Activated T-helper 1 cell treated with anti-CD3 and anti-CD28 coated beads, Interleukin-12 subunit alpha, Interleukin-12 subunit beta, Interleukin-2, Interleukin-4 antibody, amounts not matched to agents 30 ng/mL and 10 ng/mL and 1 ng/mL, durations not matched to agents 14 hours and 24 hours and 36 hours (primary cell): Measurements from ENCODE around the gene TMEM33. TPM values are rescaled to one million over a fixed set of nuclear protein-coding genes. Genes with fewer than 3 reads are reported as not detected.

Experiments used
- DNase-seq: peaks from one replicate; pipeline ENCODE4 v3.0.0; 2021; ENCODE audit warnings: low spot score
- H3K27ac Mint-ChIP-seq: one replicate; pipeline ENCODE4 v1.8.0; 2021; ENCODE audit warnings: mild to moderate bottlenecking, mixed read lengths
- H3K27me3 Mint-ChIP-seq: one replicate; pipeline ENCODE4 v1.8.0; 2022; ENCODE audit warnings: mild to moderate bottlenecking, moderate library complexity, mixed read lengths; ENCODE audit not compliant: insufficient read depth
- H3K36me3 Mint-ChIP-seq: one replicate; pipeline ENCODE4 v1.8.0; 2021; ENCODE audit warnings: low read depth, mixed read lengths
- H3K4me1 Mint-ChIP-seq: one replicate; pipeline ENCODE4 v1.8.0; 2021; ENCODE audit warnings: low read depth, mixed read lengths
- H3K4me3 Mint-ChIP-seq: one replicate; pipeline ENCODE4 v1.8.0; 2021; ENCODE audit warnings: mild to moderate bottlenecking, moderate library complexity, mixed read lengths
- H3K9me3 Mint-ChIP-seq: one replicate; pipeline ENCODE4 v1.8.0; 2021; ENCODE audit warnings: mixed read lengths
- intact Hi-C: fragments of 100-400 bp; cut with micrococcal nuclease; formaldehyde crosslinking; loops from one replicate; pipeline ENCODE4 v1.15.1; 2024
- total RNA-seq: library from RNA; stranded (reverse); gene quantifications from 2 replicates; pipeline ENCODE4 v1.2.3, GENCODE V29; 2022

The TMEM33 gene
- total RNA-seq, 1 donor from 2014 or later, result 97.8 TPM

DNA sequence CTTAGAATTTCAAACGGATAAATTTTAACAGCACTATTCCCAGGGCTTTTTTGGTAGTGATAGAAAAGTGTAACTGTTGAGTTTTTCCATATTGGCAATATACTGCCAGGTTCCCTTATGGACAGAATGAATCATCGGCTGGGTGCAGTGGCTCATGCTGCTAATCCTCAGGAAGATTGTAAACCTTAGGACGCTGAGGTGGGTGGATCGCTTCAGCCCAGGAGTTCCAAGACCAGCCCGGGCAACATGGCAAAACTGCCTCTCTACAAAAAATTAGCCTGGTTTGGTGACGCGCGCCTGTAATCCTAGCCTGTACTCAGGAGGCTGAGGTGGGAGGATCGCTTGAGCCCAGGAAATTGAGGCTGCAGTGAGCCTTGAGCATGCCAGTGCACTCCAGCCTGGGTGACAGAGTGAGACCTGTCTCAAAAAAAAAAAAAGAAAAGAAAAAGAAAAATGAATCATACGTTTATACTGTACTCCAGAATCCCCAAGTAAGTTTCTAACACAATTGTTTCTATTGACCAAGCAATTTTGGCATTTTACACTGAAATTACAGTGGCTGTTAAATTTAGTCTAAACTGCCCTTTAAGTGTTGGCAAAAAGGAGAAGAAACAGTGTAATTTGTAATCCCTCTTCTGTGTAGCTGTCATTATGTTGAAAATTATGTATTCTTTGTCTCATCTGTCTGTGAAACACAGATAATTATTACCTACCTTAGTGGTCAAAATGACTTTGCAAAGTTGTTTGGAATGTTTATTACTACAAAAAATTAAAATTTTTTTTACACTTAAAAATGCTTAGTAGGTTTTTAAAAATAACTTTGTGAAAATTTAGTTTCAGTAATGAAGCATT is 56.9 kb downstream of the TMEM33 start:
- no peaks in the 10 kb centered on the region for H3K27me3 Mint-ChIP-seq
- no peaks in the 10 kb centered on the region for H3K9me3 Mint-ChIP-seq
- no peak overlapping the region for H3K27ac Mint-ChIP-seq
- DNase-seq, result no peak
- H3K4me3 Mint-ChIP-seq, result peak overlapping the region; percentile 99
- peaks cover 28% of the 10 kb centered on the region for H3K4me1 Mint-ChIP-seq
- H3K36me3 Mint-ChIP-seq, result peaks cover 6% of the 10 kb centered on the region
- intact Hi-C loops, result loop anchor here (2.0 to 5.0 kb wide), 2 partner anchors 35 to 665 kb away; partner anchors contain the start of gene ATP8A1

DNA sequence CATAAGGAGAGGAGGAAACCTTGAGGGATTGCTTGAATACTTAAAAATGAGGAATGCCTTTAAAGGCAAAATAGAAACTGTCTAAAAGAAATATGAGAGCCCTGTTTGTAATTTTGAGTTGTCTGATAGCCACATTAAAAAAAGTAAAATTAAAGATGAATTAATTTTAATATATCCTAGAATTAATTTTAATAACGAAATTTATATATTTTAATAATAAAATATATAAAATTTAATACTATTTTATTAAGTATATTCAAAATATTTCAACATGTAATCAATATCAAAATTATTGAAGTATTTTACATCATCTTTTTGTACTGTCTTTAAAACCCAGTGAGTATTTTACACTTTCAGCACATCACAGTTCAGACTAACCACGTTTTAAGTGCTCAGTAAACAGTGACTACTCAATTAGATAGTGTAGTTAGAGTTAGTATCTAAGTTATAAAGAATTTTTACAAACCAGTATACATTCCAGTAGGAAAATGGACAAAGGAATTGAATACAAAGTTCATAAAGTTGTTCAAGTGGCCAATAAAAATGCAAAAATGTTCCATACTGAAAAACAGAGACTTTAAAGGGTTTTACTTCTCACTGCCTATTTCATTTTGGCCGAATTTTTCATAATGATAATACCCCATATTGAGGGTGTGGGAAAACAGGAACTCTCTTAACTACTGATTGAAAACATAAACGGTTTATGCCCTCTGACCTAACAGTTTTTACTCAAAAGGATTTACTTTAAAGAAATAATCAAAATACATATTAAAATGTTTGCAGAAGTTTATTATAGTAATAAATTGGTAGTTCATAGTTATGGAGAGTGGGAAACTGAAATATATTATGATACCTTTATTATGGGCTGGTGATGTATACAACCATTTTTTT is 58.0 kb downstream of the TMEM33 start:
- H3K27ac Mint-ChIP-seq, result no peak overlapping the region
- no peak for DNase-seq
- H3K9me3 Mint-ChIP-seq, result no peaks in the 10 kb centered on the region
- H3K4me1 Mint-ChIP-seq, result peaks cover 33% of the 10 kb centered on the region
- intact Hi-C loops, result loop anchor here (5.0 kb wide), 1 partner anchor 664 kb away; the partner anchor contains the start of gene ATP8A1
- peaks cover 10% of the 10 kb centered on the region for H3K36me3 Mint-ChIP-seq
- no peaks in the 10 kb centered on the region for H3K27me3 Mint-ChIP-seq
- H3K4me3 Mint-ChIP-seq, result no peak overlapping the region

DNA sequence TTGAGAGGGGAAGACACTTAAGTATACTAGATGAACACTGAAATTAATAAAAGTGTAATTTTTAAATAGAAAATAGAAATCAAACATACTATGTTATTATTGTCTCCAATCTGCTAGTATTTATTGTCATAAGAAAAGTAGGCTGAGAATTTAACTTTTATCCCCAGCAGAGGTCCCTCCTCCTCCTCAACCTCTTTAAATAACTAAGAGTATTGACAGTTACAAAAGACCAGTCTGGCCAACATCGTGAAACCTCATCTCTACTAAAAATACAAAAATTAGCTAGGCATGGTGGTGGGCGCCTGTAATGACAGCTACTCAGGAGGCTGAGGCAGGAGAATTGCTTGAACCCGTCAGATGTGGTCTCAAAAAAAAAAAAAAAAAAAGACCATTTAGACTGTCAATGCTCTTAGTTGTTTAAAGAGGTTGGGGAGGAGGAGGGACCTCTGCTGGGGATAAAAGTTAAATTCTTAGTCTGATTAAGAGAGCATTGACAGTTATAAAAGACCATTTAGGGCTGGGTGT is 59.3 kb downstream of the TMEM33 start:
- Mint-ChIP-seq H3K4me3 (no peak overlapping the region), H3K27ac (no peak overlapping the region), H3K27me3 (no peaks in the 10 kb centered on the region), H3K36me3 (peaks cover 10% of the 10 kb centered on the region), H3K4me1 (peaks cover 30% of the 10 kb centered on the region), H3K9me3 (no peaks in the 10 kb centered on the region)
- intact Hi-C loops, result loop anchor here (5.0 kb wide), 1 partner anchor 663 kb away; the partner anchor contains the start of gene ATP8A1
- DNase-seq, result no peak

DNA sequence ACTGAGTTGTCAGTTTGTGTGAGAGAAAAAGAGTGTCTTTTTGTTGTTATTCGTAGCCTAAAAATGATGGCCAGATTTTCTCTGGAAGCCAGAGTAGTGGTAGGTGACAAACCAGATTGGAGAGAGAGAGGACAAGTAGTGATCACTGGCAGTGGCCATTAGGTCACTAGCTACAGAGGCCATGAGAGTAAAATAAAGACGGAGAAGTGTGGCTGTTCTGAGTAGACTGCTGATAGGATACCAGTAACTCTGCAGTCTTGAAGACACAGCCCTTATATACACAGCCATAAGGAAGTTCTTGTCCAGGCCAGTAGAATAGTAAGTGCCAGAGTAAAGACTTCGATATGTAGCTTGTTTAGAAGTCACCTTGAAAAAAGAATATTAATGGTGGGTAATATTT is 62.8 kb downstream of the TMEM33 start:
- no peak for DNase-seq
- Mint-ChIP-seq H3K9me3 (no peaks in the 10 kb centered on the region), H3K27ac (no peak overlapping the region), H3K27me3 (no peaks in the 10 kb centered on the region), H3K4me1 (peaks cover 8% of the 10 kb centered on the region), H3K4me3 (no peak overlapping the region), H3K36me3 (peaks cover 14% of the 10 kb centered on the region)
- intact Hi-C loops, result no loop called here

DNA sequence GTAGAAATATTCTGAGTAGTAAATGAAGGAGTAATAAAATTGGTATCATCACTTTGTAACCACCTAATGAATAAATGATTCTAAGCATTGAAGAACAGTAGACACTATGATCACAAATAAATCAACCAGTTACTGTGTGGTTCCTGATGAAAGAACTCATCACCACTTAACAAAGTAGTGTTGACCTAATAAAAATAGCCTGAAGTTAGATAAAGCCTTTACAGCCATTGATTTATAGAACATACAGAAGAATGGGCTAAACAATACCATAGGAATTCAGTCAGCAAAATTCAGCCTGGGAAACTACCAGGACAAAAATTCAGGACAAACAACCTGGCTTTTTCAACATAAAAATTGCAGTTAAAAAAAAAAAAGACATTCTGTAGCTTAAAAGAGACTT is 64.1 kb downstream of the TMEM33 start:
- intact Hi-C loops, result no loop called here
- Mint-ChIP-seq H3K36me3 (peaks cover 20% of the 10 kb centered on the region), H3K4me1 (peaks cover 8% of the 10 kb centered on the region), H3K9me3 (no peaks in the 10 kb centered on the region), H3K27ac (no peak overlapping the region), H3K27me3 (no peaks in the 10 kb centered on the region), H3K4me3 (no peak overlapping the region)
- DNase-seq, result no peak

DNA sequence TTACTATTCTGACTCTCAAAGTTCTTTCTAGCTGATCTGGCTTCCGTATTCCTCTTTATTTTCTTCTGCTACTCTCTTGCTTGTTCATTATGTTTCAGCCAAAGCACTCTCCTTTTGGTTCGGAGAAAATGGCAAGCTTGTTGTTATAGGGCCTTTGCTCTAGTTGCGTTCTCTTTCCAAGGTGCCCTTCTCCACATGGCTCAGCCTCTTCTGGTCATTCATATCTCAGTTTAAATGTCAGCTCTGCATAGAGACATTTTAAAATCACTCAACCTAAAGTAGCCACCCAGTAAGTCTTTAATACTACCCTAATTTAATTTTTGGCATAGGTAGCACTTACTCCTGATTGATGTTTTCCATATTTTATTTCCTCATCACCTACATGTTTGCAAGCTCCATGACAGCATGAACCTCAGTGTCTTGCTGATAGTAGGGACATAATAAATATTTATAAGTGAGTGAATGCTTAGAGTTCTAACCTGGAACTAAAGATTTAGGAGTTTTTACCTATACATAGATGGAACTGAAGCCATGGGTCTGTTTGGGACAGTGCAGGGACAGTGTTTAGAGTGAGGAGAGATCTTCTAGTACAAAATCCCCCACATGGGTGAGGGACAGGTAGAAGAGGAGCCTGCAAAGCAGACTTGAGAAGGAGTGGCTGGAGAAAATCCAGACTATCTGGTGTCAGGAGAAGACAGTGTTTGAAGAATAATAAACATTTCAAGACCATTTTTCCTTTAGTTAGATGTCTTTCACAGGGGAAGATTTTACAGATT is 73.0 kb downstream of the TMEM33 start:
- H3K4me1 Mint-ChIP-seq, result peaks cover 8% of the 10 kb centered on the region
- intact Hi-C loops, result no loop called here
- no peak overlapping the region for H3K27ac Mint-ChIP-seq
- no peaks in the 10 kb centered on the region for H3K9me3 Mint-ChIP-seq
- no peak overlapping the region for H3K4me3 Mint-ChIP-seq
- peaks cover 39% of the 10 kb centered on the region for H3K36me3 Mint-ChIP-seq
- H3K27me3 Mint-ChIP-seq, result no peaks in the 10 kb centered on the region
- no peak for DNase-seq

Other genes starting within 250 kb of the TMEM33 start
- not detected in 2 replicates for gene PHOX2B, start 186.7 kb upstream of the TMEM33 start, total RNA-seq
- 0.20 and 0.31 TPM in 2 replicates for gene DCAF4L1, start 46.3 kb downstream of the TMEM33 start, total RNA-seq
- gene SLC30A9, start 55.1 kb downstream of the TMEM33 start, total RNA-seq, result 40.4 and 43.2 TPM in 2 replicates
- gene BEND4, start 217.2 kb downstream of the TMEM33 start, total RNA-seq, result 0.20 and 0.47 TPM in 2 replicates